CD14-positive monocyte (primary cell): Measurements from ENCODE around the gene DENND11. TPM values are rescaled to one million over a fixed set of nuclear protein-coding genes. Genes with fewer than 3 reads are reported as not detected.
A peak's percentile ranks its signal among the peaks of the same experiment; 100 is the strongest.

Source experiments
- DNase-seq, 3 donors: peaks; one replicate each; pipeline ENCODE4 v3.0.0-alpha.2; 2011 to 2022
- H2AFZ ChIP-seq: 2 replicates; pipeline ENCODE4 v1.6.0; 2012; ENCODE audit warnings: mild to moderate bottlenecking, low read depth, low read length, inconsistent platforms; ENCODE audit not compliant: insufficient read depth, poor library complexity, severe bottlenecking
- H3K27ac ChIP-seq, 2 donors: 1 replicate in 1 of 2; 2 replicates in 1 of 2; pipeline ENCODE4 v1.5.1; 2012 to 2013; ENCODE audit warnings: low read length in 2 of 2, control low read depth in 1 of 2, inconsistent platforms in 1 of 2, low read depth in 1 of 2, mild to moderate bottlenecking in 1 of 2
- H3K27me3 ChIP-seq, 2 donors: one replicate each; pipeline versions ENCODE4 v1.6.0 to v1.6.1; 2011 to 2013; ENCODE audit warnings: low read length in 2 of 2; ENCODE audit not compliant: control insufficient read depth in 2 of 2, insufficient read depth in 2 of 2
- H3K36me3 ChIP-seq, 2 donors: replicated peaks in 1 of 2; 1 replicate in 1 of 2; 2 replicates in 1 of 2; pipeline versions ENCODE4 v1.5.1 to v1.6.1; 2012 to 2013; ENCODE audit warnings: low read length in 2 of 2, control low read depth in 1 of 2, inconsistent platforms in 1 of 2, mild to moderate bottlenecking in 1 of 2; ENCODE audit not compliant: insufficient read depth in 2 of 2, control insufficient read depth in 1 of 2
- H3K4me1 ChIP-seq, 2 donors: 1 replicate in 1 of 2; 2 replicates in 1 of 2; pipeline versions ENCODE4 v1.5.1 to v1.6.1; 2012 to 2013; ENCODE audit warnings: low read length in 2 of 2, control low read depth in 1 of 2, inconsistent platforms in 1 of 2, mild to moderate bottlenecking in 1 of 2, moderate library complexity in 1 of 2; ENCODE audit not compliant: insufficient read depth in 2 of 2, control insufficient read depth in 1 of 2
- H3K4me2 ChIP-seq: replicated peaks from 2 replicates; pipeline ENCODE3; 2012; ENCODE audit warnings: low read length, moderate library complexity, mild to moderate bottlenecking; ENCODE audit not compliant: poor library complexity, severe bottlenecking; ENCODE audit errors: extremely low read depth
- H3K4me3 ChIP-seq, 3 experiments: fragments of 200-600 bp in 1 of 3; sonication (generic) in 1 of 3; replicated peaks in 1 of 3; 1 replicate in 2 of 3; 2 replicates in 1 of 3; pipeline ENCODE4 v1.5.1; 2011 to 2013; ENCODE audit warnings: low read length in 3 of 3, mild to moderate bottlenecking in 3 of 3, control low read depth in 2 of 3, low read depth in 2 of 3, inconsistent platforms in 1 of 3, moderate library complexity in 1 of 3
- H3K79me2 ChIP-seq: 2 replicates; pipeline ENCODE4 v1.6.0; 2012; ENCODE audit warnings: mild to moderate bottlenecking, control low read depth, inconsistent platforms, low read length, moderate library complexity; ENCODE audit not compliant: insufficient read depth
- H3K9ac ChIP-seq: 2 replicates; pipeline ENCODE4 v1.6.0; 2017; ENCODE audit warnings: low read length, mild to moderate bottlenecking; ENCODE audit not compliant: insufficient read depth, poor library complexity, severe bottlenecking
- H3K9me3 ChIP-seq, 2 donors: replicated peaks in 1 of 2; 1 replicate in 1 of 2; 2 replicates in 1 of 2; pipeline versions ENCODE4 v1.5.1 to v1.6.1; 2012 to 2013; ENCODE audit warnings: low read length in 2 of 2, control low read depth in 1 of 2; ENCODE audit not compliant: control insufficient read depth in 1 of 2, insufficient read depth in 1 of 2
- H4K20me1 ChIP-seq: 2 replicates; pipeline ENCODE4 v1.6.0; 2012; ENCODE audit warnings: mild to moderate bottlenecking, low read length, control low read depth, moderate library complexity; ENCODE audit not compliant: insufficient read depth
- H3K27ac Mint-ChIP-seq, 7 donors: one replicate each; pipeline ENCODE4 v1.8.0; 2020; ENCODE audit warnings: mild to moderate bottlenecking in 7 of 7, mixed read lengths in 7 of 7, moderate library complexity in 6 of 7, inconsistent platforms in 2 of 7
- H3K27me3 Mint-ChIP-seq, 3 donors: one replicate each; pipeline ENCODE4 v1.8.0; 2021 to 2022; ENCODE audit warnings: low read depth in 3 of 3, mild to moderate bottlenecking in 3 of 3, mixed read lengths in 3 of 3, moderate library complexity in 3 of 3, inconsistent platforms in 1 of 3
- H3K36me3 Mint-ChIP-seq, 2 donors: one replicate each; pipeline ENCODE4 v1.8.0; 2020; ENCODE audit warnings: mixed read lengths in 2 of 2, inconsistent platforms in 1 of 2, mild to moderate bottlenecking in 1 of 2
- H3K4me1 Mint-ChIP-seq: one replicate; pipeline ENCODE4 v1.8.0; 2020; ENCODE audit warnings: mild to moderate bottlenecking, mixed read lengths
- H3K4me3 Mint-ChIP-seq, 2 donors: one replicate each; pipeline ENCODE4 v1.8.0; 2020; ENCODE audit warnings: mild to moderate bottlenecking in 2 of 2, mixed read lengths in 2 of 2, moderate library complexity in 1 of 2
- H3K9me3 Mint-ChIP-seq, 7 donors: one replicate each; pipeline ENCODE4 v1.8.0; 2020 to 2022; ENCODE audit warnings: mixed read lengths in 7 of 7, mild to moderate bottlenecking in 6 of 7, moderate library complexity in 6 of 7, inconsistent platforms in 2 of 7
- WGBS: methylation state at CpG from one replicate; pipeline ENCODE4 v1.1.5; 2013; ENCODE audit warnings: missing lambda C conversion rate; ENCODE audit not compliant: insufficient coverage; 5-methylcytosine and 5-hydroxymethylcytosine counted together
- intact Hi-C, 2 donors: fragments of 100-400 bp; cut with micrococcal nuclease; formaldehyde crosslinking; loops; one replicate each; pipeline versions ENCODE4 v1.15.0 to v1.15.1; 2023
- polyA plus RNA-seq, 3 donors: library from polyadenylated mRNA; depleted of rRNA in 1 of 3; unstranded in 2 of 3; stranded (reverse) in 1 of 3; fragments of 300-500 nt in 2 of 3; fragments of >200 nt in 1 of 3; fragmentation: Illumina TruSeq in 2 of 3; gene quantifications; 1 replicate in 2 of 3; 2 replicates in 1 of 3; pipeline ENCODE4 v1.2.3, GENCODE V29; 2012 to 2021
- TF ChIP-seq, protein P1 (sequence below): fragments of 200-600 bp; IDR thresholded peaks from one replicate; pipeline ENCODE4 v1.8.0; 2022; ENCODE audit warnings: antibody characterized with exemption, mild to moderate bottlenecking

The DENND11 gene
- polyA plus RNA-seq, 3 donors = 1.4 to 4.7 (median 1.9) TPM

DNA sequence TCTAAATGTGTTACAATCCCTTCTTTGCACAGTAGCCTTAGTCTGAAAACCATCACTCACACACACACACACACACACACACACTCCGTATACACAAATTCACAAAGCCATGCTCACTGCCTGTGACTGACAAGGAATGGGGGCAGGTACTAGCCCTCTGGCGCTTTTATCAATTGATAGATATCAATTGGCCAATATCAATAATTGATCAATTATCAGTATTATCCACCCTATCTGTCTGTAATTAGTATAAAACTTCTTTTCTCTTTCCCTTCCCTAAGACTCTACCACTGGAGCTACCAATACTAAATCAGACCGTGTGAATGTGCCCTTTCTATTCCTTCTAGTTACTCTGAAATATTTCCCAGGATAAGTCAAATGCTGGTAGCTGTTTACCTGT lies 2.1 kb downstream of the DENND11 start:
- no peaks in the 10 kb centered on the region for H4K20me1 ChIP-seq
- no peak overlapping the region for H3K27ac ChIP-seq
- H2AFZ ChIP-seq = no peak overlapping the region
- no peaks in the 10 kb centered on the region for H3K79me2 ChIP-seq
- peaks cover 14 to 18% of the 10 kb centered on the region in 2 donors for H3K27me3 ChIP-seq
- Mint-ChIP-seq H3K4me3 (no peak overlapping the region), H3K4me1 (peaks cover 50% of the 10 kb centered on the region), H3K36me3 (peaks cover 0 to 5% of the 10 kb centered on the region in 2 donors), H3K27ac (no peak overlapping the region), H3K27me3 (peaks cover 22 to 30% (median 24%) of the 10 kb centered on the region in 3 donors), H3K9me3 (no peaks in the 10 kb centered on the region)
- no peak for DNase-seq
- no peak overlapping the region for H3K4me3 ChIP-seq
- peaks cover 21 to 30% of the 10 kb centered on the region in 2 donors for H3K4me1 ChIP-seq
- no CpG with 5 or more reads among the region's 3 CpGs for WGBS
- intact Hi-C loops = loop anchor here in 1 of 2 donors (10.0 kb wide), 1 partner anchor 45 kb away; no protein-coding TSS in a partner anchor
- H3K4me2 ChIP-seq = no peak overlapping the region
- H3K36me3 ChIP-seq = no peaks in the 10 kb centered on the region
- TF ChIP-seq, protein P1, sequence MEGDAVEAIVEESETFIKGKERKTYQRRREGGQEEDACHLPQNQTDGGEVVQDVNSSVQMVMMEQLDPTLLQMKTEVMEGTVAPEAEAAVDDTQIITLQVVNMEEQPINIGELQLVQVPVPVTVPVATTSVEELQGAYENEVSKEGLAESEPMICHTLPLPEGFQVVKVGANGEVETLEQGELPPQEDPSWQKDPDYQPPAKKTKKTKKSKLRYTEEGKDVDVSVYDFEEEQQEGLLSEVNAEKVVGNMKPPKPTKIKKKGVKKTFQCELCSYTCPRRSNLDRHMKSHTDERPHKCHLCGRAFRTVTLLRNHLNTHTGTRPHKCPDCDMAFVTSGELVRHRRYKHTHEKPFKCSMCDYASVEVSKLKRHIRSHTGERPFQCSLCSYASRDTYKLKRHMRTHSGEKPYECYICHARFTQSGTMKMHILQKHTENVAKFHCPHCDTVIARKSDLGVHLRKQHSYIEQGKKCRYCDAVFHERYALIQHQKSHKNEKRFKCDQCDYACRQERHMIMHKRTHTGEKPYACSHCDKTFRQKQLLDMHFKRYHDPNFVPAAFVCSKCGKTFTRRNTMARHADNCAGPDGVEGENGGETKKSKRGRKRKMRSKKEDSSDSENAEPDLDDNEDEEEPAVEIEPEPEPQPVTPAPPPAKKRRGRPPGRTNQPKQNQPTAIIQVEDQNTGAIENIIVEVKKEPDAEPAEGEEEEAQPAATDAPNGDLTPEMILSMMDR = no peak
- H3K9me3 ChIP-seq = no peaks in the 10 kb centered on the region
- H3K9ac ChIP-seq = no peak overlapping the region

DNA sequence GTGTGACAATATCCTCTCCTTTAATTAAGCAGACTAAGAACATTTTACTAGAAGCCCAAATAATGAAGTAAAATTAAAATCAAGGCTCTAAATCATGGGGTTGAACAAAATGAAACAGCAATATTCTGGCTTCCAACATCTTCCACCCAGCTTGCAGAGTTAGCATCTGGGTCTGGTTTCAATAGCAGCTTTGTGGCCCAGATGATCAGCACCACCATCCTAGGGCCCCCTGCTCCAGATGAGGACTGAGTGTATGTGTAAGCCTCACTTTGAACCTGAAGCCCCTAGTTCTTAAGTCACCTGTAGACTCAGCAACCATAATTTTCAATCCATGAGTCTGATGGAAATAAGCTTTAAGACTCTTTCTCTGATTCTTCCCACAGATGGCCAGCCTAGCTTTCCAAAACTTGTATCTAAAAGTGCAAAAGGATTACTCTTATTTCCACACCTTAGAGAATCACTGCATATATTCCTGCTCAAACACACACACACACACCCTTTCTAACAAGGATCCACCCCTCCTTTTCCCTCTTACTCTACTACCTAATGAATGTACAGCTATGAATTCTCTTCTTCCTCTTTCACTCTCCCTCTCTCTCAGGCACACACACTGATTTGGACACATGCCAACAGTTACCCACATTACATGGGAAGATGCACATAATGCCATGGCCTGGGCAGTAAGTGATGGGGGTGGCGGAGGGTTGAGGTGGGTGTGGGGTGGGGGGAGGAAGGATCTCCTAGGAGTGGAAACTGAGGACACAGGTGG lies 3.5 kb downstream of the DENND11 start:
- Mint-ChIP-seq H3K27me3 (peaks cover 21 to 23% (median 22%) of the 10 kb centered on the region in 3 donors), H3K9me3 (no peaks in the 10 kb centered on the region), H3K27ac (peak overlapping the region in 3 of 7 donors; percentile 10 to 42 (median 17)), H3K36me3 (peaks cover 5% of the 10 kb centered on the region in 2 donors), H3K4me3 (no peak overlapping the region), H3K4me1 (peaks cover 50% of the 10 kb centered on the region)
- Histone ChIP-seq H3K9ac (no peak overlapping the region), H3K79me2 (no peaks in the 10 kb centered on the region), H3K9me3 (no peaks in the 10 kb centered on the region), H3K4me3 (no peak overlapping the region), H3K4me2 (no peak overlapping the region), H4K20me1 (no peaks in the 10 kb centered on the region), H2AFZ (no peak overlapping the region), H3K27ac (no peak overlapping the region), H3K27me3 (peaks cover 11 to 15% of the 10 kb centered on the region in 2 donors), H3K4me1 (peaks cover 21 to 30% of the 10 kb centered on the region in 2 donors), H3K36me3 (no peaks in the 10 kb centered on the region)
- peak; percentile 26 to 48 (median 28) for DNase-seq
- TF ChIP-seq, protein P1 = no peak
- no CpG with 5 or more reads among the region's 1 CpG for WGBS
- intact Hi-C loops = no loop called here
